ENCODE results near the gene MYDGF. TPM values are rescaled to one million over a fixed set of nuclear protein-coding genes. Genes with fewer than 3 reads are reported as not detected.

Gene MYDGF
- total RNA-seq, 4 donors from 2014 or later: 21.8 to 63.5 (median 44.4) TPM

DNA sequence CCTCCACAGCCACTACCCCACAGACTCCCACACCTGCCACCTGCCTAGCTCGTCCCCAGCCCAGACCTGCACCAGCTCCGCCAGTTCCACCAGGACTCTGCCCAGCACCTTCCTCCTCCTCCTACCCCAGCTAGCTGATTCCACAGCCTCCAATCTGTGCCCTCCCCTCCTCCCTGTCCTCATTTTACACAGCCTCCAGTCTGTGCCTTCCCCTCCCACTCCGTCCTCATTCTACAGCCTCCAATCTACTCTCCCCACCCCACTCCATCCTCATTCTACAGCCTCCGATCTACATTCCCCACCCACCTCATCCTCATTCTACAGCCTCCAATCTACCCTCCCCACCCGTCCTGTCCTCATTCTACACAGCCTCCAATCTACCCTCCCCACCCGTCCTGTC is 7.3 kb downstream of the MYDGF start:
- no peaks in the 10 kb centered on the region for H3K4me1 ChIP-seq
- H3K27ac ChIP-seq: no peak overlapping the region
- no peak overlapping the region for H3K4me3 ChIP-seq
- TF ChIP-seq POLR2A (IDR thresholded peaks at IDR 0.05): no peak
- TF ChIP-seq, protein P1, sequence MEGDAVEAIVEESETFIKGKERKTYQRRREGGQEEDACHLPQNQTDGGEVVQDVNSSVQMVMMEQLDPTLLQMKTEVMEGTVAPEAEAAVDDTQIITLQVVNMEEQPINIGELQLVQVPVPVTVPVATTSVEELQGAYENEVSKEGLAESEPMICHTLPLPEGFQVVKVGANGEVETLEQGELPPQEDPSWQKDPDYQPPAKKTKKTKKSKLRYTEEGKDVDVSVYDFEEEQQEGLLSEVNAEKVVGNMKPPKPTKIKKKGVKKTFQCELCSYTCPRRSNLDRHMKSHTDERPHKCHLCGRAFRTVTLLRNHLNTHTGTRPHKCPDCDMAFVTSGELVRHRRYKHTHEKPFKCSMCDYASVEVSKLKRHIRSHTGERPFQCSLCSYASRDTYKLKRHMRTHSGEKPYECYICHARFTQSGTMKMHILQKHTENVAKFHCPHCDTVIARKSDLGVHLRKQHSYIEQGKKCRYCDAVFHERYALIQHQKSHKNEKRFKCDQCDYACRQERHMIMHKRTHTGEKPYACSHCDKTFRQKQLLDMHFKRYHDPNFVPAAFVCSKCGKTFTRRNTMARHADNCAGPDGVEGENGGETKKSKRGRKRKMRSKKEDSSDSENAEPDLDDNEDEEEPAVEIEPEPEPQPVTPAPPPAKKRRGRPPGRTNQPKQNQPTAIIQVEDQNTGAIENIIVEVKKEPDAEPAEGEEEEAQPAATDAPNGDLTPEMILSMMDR (IDR thresholded peaks at IDR 0.05): no peak
- intact Hi-C loops (cut with DNase I; ENCODE audit: low total_unique reads): no loop called here
- no peak for DNase-seq
- no peaks in the 10 kb centered on the region for H3K27me3 ChIP-seq
- no peaks in the 10 kb centered on the region for H3K36me3 ChIP-seq
- H3K9me3 ChIP-seq: peaks cover 0 to 8% of the 10 kb centered on the region in 2 donors

DNA sequence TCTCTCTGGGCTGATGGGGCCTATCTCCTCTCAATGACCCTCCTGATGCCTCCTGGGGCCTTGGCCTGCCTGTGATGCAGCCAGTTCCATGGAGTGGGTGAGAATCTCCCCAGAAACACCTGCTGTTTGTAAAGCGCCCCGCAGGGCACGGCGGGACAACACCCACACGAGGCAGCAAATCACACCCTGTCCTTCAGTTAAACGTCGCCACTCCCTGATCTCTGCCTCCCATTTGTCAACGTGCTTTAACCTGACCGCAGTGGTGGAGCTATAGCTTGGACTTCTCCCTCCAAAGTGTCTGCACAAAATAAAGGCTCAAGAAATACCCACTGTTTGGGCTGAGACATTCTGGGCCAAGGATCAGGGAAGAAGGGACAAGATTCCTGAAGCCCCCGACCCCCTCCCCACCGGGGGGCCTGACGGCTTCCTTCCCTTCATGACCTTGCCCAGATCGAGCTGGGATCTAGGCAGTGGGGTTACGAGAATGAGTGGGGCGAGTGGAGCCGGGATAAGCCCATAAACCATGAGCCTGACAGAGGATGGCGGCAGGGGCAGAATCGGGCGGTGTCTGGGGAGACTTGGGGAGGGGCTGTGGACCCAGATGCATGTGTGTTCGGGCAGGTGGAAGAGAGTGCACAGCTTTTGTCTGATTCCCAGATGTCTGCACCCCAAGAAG is 8.0 kb downstream of the MYDGF start:
- Histone ChIP-seq H3K4me1 (no peaks in the 10 kb centered on the region), H3K36me3 (no peaks in the 10 kb centered on the region), H3K4me3 (no peak overlapping the region), H3K9me3 (peaks cover 0 to 8% of the 10 kb centered on the region in 2 donors), H3K27me3 (no peaks in the 10 kb centered on the region), H3K27ac (no peak overlapping the region)
- DNase-seq: no peak
- TF ChIP-seq, protein P1 (IDR thresholded peaks at IDR 0.05): no peak
- TF ChIP-seq POLR2A (IDR thresholded peaks at IDR 0.05): no peak
- intact Hi-C loops (cut with DNase I; ENCODE audit: low total_unique reads): no loop called here

DNA sequence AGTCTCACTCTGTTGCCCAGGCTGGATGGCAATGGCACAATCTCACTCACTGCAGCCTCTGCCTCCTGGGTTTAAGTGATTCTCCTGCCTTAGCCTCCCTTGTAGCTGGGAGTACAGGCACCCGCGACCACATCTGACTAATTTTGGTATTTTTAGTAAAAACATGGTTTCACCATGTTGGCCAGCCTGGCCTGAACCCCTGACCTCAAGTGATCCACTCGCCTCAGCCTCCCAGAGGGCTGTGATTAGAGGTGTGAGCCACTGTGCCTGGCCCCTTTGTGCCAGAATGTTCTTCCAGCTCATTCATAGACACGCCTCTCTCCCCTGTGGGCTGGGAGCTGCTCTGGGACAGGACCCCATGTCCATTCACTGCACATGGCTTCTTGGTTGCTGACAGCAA is 9.1 kb downstream of the MYDGF start:
- Histone ChIP-seq H3K27ac (no peak overlapping the region), H3K27me3 (no peaks in the 10 kb centered on the region), H3K4me1 (no peaks in the 10 kb centered on the region), H3K36me3 (no peaks in the 10 kb centered on the region), H3K4me3 (no peak overlapping the region), H3K9me3 (peaks cover 0 to 8% of the 10 kb centered on the region in 2 donors)
- intact Hi-C loops (cut with DNase I; ENCODE audit: low total_unique reads): no loop called here
- no peak for DNase-seq
- TF ChIP-seq, protein P1 (IDR thresholded peaks at IDR 0.05): no peak
- no peak for TF ChIP-seq POLR2A (IDR thresholded peaks at IDR 0.05)

DNA sequence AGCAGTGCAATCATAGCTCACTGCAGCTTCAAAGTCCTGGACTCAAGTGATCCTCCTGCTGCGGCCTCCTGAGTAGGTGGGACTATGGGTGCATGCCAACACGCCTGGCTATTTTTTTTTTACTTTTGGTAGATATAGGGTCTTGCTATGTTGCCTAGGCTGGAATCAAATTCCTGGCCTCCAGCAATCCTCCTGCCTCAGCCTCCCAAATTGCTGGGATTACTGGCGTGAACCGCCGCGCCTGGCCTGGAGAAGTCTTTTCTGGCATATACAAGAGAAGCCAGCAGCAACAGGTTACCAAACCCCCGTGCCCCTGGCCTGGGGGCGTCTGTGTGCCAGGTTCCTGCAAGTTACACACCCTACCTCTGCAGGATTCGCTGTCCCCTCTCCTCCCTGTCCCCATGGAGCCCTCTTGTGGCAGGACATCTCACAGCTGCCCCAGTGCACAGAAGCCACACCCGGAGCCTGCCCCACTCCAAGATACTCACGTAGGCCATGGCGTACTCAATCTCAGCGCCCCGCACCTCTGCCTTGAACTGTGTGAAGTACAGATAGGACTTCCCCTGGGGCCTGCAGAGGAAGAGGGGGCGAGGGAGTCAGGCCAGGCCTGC is 9.9 kb downstream of the MYDGF start:
- H3K27me3 ChIP-seq: no peaks in the 10 kb centered on the region
- no peaks in the 10 kb centered on the region for H3K36me3 ChIP-seq
- H3K4me3 ChIP-seq: no peak overlapping the region
- TF ChIP-seq, protein P1 (IDR thresholded peaks at IDR 0.05): no peak
- TF ChIP-seq POLR2A (IDR thresholded peaks at IDR 0.05): no peak
- H3K9me3 ChIP-seq: peaks cover 0 to 8% of the 10 kb centered on the region in 2 donors
- no peak overlapping the region for H3K27ac ChIP-seq
- intact Hi-C loops (cut with DNase I; ENCODE audit: low total_unique reads): no loop called here
- DNase-seq: no peak
- H3K4me1 ChIP-seq: no peaks in the 10 kb centered on the region

DNA sequence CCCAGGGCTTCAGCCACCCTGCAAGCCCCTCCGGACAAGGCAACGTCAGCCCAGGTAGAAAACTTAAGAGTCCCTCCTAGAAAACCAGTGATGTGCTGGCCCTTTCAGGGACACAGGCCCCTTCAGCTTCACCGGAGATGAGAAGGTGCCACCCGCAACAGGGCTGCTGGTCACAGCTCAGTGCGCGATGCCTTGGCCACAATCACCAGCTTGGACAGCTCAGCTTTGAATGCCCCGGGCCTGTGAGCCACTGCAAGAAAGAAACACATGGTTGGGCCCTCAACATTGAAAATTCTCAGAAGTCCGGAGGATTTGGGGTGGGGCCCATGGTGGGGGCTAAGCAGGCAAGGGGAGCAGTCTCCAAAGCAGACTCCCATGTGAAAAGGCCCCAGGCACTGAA is 12.3 kb downstream of the MYDGF start:
- Histone ChIP-seq H3K4me3 (no peak overlapping the region), H3K4me1 (no peaks in the 10 kb centered on the region), H3K27me3 (no peaks in the 10 kb centered on the region), H3K36me3 (no peaks in the 10 kb centered on the region), H3K27ac (no peak overlapping the region), H3K9me3 (peaks cover 0 to 8% of the 10 kb centered on the region in 2 donors)
- DNase-seq: no peak
- intact Hi-C loops (cut with DNase I; ENCODE audit: low total_unique reads): no loop called here
- TF ChIP-seq POLR2A (IDR thresholded peaks at IDR 0.05): no peak
- TF ChIP-seq, protein P1 (IDR thresholded peaks at IDR 0.05): no peak
